Neural progenitor cell (in vitro differentiated cells): ENCODE measurements around the gene ROBO2.

Experiments used
- CTCF ChIP-seq: fragments of 200-600 bp; sonication (generic); IDR thresholded peaks from 2 replicates; pipeline ENCODE4 v1.5.1; 2017; ENCODE audit warnings: antibody characterized with exemption, mild to moderate bottlenecking
- EZH2 ChIP-seq: fragments of 200-600 bp; sonication (generic); IDR thresholded peaks from 2 replicates; pipeline ENCODE4 v1.6.1; 2017; ENCODE audit warnings: antibody characterized with exemption, mild to moderate bottlenecking, moderate library complexity
- EZH2phosphoT487 ChIP-seq: fragments of 200-600 bp; sonication (generic); IDR thresholded peaks from 2 replicates; pipeline ENCODE4 v1.6.1; 2017; ENCODE audit warnings: antibody characterized with exemption

- TF ChIP-seq CTCF (no peak), EZH2 (no peak), EZH2phosphoT487 (no peak)
Measured at GRCh38 chr3:77456431-77456830, 416.5 kb downstream of the ROBO2 start.
